Stimulated activated CD8-positive, alpha-beta memory T cell treated with anti-CD3 and anti-CD28 coated beads, Interleukin-15, amount 100 ng/mL, for 48 hours (primary cell): ENCODE measurements around the gene ALDH7A1.
"Not testable (repeated sequence)": the region's sequence is repeated elsewhere in the genome, so short reads cannot be mapped to it uniquely, and the experiment has no call there.

ENCODE experiments used
- DNase-seq, 2 donors: peaks; one replicate each; pipeline ENCODE4 v3.0.0-alpha.2; 2020; ENCODE audit warnings: low read depth in 2 of 2

The ALDH7A1 gene

DNA sequence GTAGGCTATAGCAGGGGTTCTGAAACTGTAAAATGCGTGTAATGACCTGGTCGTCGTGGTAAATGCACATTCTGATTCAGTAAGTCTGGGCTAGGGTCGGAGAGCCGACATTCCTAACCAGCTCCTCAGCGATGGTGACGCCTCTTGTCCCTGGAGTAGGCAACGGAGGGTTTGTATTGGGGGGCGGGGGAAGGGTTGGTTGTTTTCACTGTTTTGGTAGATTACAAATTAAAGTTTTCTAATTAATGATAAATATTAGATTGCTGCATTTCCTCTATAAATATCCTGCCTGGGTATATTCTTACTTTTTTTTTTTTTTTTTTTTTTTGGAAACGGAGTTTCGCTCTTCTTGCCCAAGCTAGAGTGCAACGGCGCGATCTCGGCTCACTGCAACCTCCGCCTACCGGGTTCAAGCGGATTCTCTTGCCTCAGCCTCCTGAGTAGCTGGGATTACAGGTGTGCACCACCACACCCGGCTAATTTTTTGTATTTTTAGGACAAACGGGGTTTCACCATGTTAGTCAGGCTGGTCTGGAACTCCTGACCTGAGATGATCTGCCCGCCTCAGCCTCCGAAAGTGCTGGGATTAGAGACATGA lies 566 bp upstream of the ALDH7A1 start:
- DNase-seq: no peak

DNA sequence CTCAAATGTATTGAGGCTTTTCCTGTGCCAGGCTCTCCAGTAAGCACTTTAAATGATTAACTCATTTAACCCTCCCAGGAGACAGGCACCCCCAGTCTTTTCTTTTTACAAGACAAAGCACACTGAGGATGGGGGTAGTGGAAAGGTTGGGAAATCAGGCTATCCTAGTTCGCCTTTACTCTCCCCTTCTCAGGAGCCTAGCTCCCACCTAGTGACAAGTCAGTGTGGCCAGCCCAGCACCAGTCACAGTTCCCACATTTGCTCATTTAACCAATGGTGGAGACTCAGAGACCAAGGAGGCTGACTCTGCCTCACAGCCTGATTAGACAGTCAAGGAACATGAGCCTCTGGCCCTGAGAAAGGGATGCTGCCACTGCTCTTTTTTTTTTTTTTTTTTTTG lies 3.5 kb downstream of the ALDH7A1 start:
- DNase-seq: no peak

- no peak for DNase-seq
These were observed 5.3 kb downstream of the ALDH7A1 start for GRCh38 chr5:126589536-126590297.

DNA sequence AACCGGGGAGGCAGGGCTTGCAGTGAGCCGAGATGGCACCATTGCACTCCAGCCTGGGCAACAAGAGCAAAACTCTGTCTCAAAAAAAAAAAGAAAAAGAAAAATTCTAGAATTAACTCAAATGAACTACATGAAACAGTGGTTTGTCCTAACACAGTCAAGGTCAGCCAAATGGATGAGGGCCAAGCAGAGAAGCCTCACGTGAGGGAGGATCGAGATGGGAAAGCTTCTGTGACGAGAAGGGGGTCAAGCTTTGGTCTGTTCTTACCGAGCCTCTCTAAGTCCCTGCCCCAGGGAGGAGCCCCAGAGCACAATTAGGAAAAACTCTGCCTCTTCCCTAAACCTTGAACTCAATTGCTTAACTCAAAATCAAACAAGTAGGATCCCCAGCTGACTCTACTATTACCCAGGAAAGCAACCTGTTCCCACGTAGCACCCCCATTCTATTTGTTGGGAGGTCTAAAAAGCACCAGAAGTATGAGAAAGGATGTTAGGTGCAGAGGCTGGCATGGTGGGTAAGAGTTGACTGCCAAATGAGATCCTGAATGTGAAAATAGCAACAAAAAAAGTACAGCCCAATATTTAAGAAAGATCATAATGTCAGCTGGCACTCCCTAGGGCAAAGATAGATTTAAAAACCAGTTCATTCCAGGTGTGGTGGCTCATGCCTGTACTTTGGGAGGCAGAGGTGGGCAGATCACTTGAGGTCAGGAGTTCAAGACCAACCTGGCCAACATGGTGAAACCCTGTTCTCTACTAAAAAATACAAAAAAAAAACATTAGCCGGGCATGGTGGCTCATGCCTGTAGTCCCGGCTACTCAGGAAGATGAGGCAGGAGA lies 7.2 kb downstream of the ALDH7A1 start:
- DNase-seq: no peak

DNA sequence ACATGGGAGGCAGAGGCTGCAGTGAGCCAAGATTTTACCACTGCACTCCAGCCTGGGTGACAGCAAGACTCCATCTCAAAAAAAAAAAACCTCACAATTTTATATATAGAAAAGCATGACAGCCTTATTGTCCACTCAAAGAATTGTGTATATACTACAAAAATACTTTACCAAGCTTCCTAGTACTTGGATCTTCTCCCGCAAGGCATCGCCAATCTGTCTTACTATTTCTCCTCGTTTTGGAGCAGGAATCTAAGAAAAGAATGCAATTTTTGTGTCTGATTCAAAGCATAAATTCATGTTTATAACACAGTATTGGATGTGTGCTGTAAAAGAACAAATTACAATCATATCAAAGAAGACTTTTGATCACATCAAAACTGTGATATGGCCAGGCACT lies 11.3 kb downstream of the ALDH7A1 start:
- no peak for DNase-seq

- DNase-seq: no peak
These were observed 15.3 kb downstream of the ALDH7A1 start for GRCh38 chr5:126579716-126580115.

DNA sequence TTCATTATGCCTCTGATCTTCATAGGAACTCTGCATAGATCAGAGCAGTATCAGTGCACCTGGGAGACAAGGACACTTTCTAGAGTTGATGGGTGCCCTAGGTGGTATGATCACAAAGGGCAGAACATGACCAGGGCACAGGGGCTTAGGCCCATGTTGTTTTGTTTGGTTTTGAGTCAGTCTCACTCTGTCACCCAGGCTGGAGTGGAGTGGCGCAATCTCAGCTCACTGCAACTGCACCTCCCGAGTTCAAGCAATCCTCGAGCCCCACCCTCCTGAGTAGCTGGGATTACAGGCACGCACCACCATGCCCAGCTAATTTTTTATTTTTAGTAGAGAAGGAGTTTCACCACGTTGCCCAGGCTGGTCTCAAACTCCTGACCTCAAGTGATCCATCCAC lies 17.6 kb downstream of the ALDH7A1 start:
- no peak for DNase-seq

GRCh38 chr5:126576974-126577373 lies 18.0 kb downstream of the ALDH7A1 start:
- no peak for DNase-seq

DNA sequence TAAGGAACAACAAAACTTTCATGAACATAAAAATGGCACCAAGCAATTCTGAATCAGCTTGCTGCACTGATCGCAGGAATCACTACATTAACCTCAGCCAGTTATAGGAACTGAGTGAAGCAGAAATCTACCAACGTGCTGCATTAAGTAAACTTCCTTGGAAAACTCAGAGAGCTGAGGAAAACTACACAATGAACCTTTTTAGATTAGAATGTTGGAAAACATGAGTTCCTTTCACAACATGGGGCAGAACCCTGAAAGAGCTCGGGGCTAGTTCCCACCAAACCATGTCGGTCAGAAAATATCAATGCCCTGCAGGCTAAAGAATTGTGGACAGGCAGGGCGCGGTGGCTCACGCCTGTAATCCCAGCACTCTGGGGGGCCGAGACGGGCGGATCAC lies 19.4 kb downstream of the ALDH7A1 start:
- no peak for DNase-seq

DNA sequence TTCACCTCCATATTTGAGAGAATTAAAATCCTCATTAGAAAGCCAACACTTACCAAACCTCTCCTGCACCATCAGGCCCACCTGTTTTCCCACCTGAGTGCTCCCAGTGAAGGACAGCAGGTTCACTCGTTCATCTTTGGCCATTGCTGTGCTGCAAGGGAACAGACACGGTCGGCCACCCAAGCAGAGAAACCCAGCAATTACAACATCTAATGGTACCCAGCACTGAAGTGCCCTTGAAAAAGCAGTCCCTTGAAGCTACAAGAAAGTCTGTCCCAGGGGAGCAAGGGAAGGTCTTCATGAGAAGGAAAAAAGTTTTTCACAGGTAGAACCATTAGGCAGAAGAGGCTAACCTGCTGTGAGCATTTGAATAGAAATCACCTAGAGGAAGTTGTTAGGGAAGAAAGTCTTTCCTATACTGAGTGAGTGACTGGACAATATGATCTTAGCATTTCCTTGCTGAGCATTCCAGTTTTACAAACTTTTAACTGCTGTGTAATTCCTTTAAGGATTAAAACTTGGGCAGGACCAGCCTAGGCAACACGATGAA lies 26.7 kb downstream of the ALDH7A1 start:
- no peak for DNase-seq

- DNase-seq: no peak
These were observed 32.2 kb downstream of the ALDH7A1 start for GRCh38 chr5:126562823-126563222.

GRCh38 chr5:126561908-126562307 lies 33.1 kb downstream of the ALDH7A1 start:
- no peak for DNase-seq

GRCh38 chr5:126555101-126555500 lies 39.9 kb downstream of the ALDH7A1 start:
- not testable (repeated sequence) for DNase-seq

- DNase-seq: no peak
These were observed 42.4 kb downstream of the ALDH7A1 start for GRCh38 chr5:126552614-126553013.

- peak in 1 of 2 donors; percentile 16 for DNase-seq
These were observed 50.8 kb downstream of the ALDH7A1 start for GRCh38 chr5:126544087-126544740.

GRCh38 chr5:126543660-126544059 lies 51.4 kb downstream of the ALDH7A1 start:
- DNase-seq: no peak

DNA sequence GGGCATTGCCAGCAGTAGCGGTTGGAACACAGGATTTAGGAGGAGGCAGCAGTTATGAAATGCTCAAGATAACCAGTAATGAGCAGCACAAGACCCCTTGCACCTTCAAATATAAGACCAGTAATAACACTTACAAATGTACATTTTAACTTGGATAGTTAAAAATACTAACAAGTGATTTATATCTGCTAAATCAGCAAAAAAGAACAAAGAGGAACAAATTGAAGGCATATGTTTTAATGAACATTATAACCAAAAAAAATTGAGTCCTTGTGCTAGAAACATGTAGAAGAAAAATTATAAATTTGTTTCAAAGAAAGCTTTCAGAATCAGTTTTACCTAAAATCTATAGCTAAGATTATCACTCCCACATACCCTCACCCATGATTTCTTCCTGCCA lies 52.0 kb downstream of the ALDH7A1 start:
- DNase-seq: no peak

- no peak for DNase-seq
These were observed 52.6 kb downstream of the ALDH7A1 start for GRCh38 chr5:126542441-126542840.

DNA sequence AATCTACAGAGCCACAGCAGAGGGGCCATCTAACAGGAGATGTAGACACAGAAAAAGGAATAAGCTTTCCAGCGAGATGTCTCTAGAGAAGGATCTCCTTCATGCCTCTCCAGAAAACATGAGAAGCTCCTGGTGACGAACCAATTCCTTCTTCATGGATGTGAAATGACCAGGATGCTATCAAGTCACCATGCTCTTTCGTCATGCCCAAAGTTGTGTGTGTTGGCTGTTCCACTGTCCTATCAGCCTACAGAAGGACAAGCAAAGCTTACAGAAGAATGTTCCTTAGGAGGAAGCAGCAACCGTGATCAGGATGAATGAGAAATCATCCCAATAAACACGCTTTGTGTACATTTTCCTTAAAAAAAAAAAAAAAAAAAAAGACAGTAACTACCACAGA lies 54.4 kb downstream of the ALDH7A1 start:
- DNase-seq: no peak

GRCh38 chr5:126538579-126538978 lies 56.4 kb downstream of the ALDH7A1 start:
- DNase-seq: no peak

DNA sequence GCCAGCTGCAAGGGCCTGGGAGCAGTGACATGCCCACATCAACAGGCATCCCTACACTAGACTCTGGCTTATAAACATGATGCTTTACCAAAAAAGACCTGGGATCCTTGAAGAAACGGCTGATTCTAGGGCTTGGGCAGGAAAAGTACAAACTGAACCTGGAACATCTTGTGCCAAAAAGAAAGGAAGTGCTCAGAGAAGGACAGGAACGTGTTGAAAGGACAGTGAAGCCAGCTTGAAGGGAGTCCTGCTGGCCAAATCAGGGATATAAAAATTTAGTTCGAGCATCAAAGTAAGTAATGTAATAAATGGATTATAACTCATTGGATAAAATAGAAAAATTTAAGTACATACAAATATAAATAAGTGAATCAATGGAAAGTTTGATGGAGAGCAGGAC lies 58.1 kb downstream of the ALDH7A1 start:
- DNase-seq: no peak
